Sigmoid colon (tissue), 7 donors: Measurements from ENCODE around the gene ALPK3. TPM values are rescaled to one million over a fixed set of nuclear protein-coding genes. Genes with fewer than 3 reads are reported as not detected.

ENCODE experiments used
- DNase-seq: peaks from one replicate; pipeline ENCODE4 v3.0.0-alpha.2; 2019
- H3K27ac ChIP-seq, 4 donors: fragments of 200-600 bp; sonication (generic); one replicate each; pipeline ENCODE4 v1.5.1; 2016 to 2019; ENCODE audit warnings: mild to moderate bottlenecking in 1 of 4
- H3K27me3 ChIP-seq, 3 donors: fragments of 200-600 bp; sonication (generic); one replicate each; pipeline ENCODE4 v1.5.1; 2019; ENCODE audit warnings: mild to moderate bottlenecking in 1 of 3
- H3K36me3 ChIP-seq, 4 donors: fragments of 200-600 bp; sonication (generic); one replicate each; pipeline ENCODE4 v1.5.1; 2016 to 2019
- H3K4me1 ChIP-seq, 4 donors: fragments of 200-600 bp; sonication (generic); one replicate each; pipeline ENCODE4 v1.5.1; 2017 to 2019
- H3K4me3 ChIP-seq, 4 donors: fragments of 200-600 bp; sonication (generic); one replicate each; pipeline ENCODE4 v1.5.1; 2017 to 2019; ENCODE audit warnings: mild to moderate bottlenecking in 2 of 4, moderate library complexity in 1 of 4
- H3K9me3 ChIP-seq, 4 donors: fragments of 200-600 bp in 3 of 4; sonication (generic) in 3 of 4; one replicate each; pipeline versions ENCODE4 v1.5.1 to v1.6.1; 2013 to 2019
- EP300 ChIP-seq, 4 donors: sonication (generic); formaldehyde crosslinking; IDR thresholded peaks; one replicate each; pipeline ENCODE4 v1.6.1; 2017; ENCODE audit warnings: antibody characterized with exemption in 4 of 4
- POLR2A ChIP-seq, 2 donors: fragments of 450-650 bp; IDR thresholded peaks; one replicate each; pipeline ENCODE4 v1.6.1; 2016; ENCODE audit warnings: antibody characterized with exemption in 2 of 2, mild to moderate bottlenecking in 2 of 2, moderate library complexity in 2 of 2
- POLR2AphosphoS5 ChIP-seq, 4 donors: sonication (generic); formaldehyde crosslinking; IDR thresholded peaks; one replicate each; pipeline ENCODE4 v1.6.1; 2017; ENCODE audit warnings: antibody characterized with exemption in 4 of 4
- WGBS, 2 donors: extraction: QIAGEN DNeasy Blood & Tissue Kit; methylation state at CpG; one replicate each; pipeline ENCODE4 v1.1.7; 2013; 5-methylcytosine and 5-hydroxymethylcytosine counted together
- intact Hi-C: fragments of 100-400 bp; cut with DNase I; formaldehyde crosslinking; loops from one replicate; pipeline ENCODE4 v1.15.1; 2023
- polyA plus RNA-seq, 3 donors: library from polyadenylated mRNA; stranded (reverse); fragments of 200-250 nt; gene quantifications; one replicate each; pipeline ENCODE4 v1.2.3, GENCODE V29; 2013
- total RNA-seq, 4 donors: library from RNA; depleted of rRNA; stranded (reverse); fragments of >200 nt; gene quantifications; one replicate each; pipeline ENCODE4 v1.1.0, GENCODE V29; 2016
- TF ChIP-seq, protein P1 (sequence below), 4 experiments: fragments of 450-650 bp in 3 of 4; fragments of 200-600 bp in 1 of 4; IDR thresholded peaks; one replicate each; pipeline ENCODE4 v1.5.1; 2016 to 2019; ENCODE audit warnings: antibody characterized with exemption in 4 of 4, mild to moderate bottlenecking in 3 of 4, moderate library complexity in 2 of 4
- donor health status: healthy with polysubstance abuse.
- donor health status: Bipolar disorder and iron deficiency.
- donor health status: healthy.

Gene ALPK3
- total and polyA plus RNA-seq, 7 donors, result under 0.01 to 41.0 (median 3.9) TPM

DNA sequence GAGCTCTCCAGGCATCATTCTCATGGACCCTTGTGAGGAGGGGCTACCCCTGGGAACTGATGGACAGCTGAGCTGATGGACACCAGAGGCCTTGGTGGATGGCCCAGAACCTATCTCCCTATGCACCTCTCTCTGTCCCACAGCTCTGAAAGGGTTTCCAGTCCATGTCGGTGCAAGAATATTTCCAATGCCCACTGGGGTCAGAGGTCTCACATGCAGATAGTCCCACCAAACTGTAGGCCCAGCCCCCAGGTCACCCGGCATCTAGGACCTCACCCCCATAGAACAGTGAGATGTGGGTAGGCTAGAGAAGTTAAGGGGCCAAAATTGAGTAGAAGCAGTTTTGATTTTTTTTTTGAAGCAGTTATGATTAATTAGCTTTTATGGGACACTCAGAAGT is 2.6 kb downstream of the ALPK3 start:
- 90 to 95% methylated on average over 2 of the region's 2 CpGs for WGBS, 2 donors
- TF ChIP-seq POLR2A (IDR thresholded peaks at IDR 0.05) (no peak), EP300 (IDR thresholded peaks at IDR 0.05) (no peak), POLR2AphosphoS5 (IDR thresholded peaks at IDR 0.05) (no peak)
- TF ChIP-seq, protein P1, sequence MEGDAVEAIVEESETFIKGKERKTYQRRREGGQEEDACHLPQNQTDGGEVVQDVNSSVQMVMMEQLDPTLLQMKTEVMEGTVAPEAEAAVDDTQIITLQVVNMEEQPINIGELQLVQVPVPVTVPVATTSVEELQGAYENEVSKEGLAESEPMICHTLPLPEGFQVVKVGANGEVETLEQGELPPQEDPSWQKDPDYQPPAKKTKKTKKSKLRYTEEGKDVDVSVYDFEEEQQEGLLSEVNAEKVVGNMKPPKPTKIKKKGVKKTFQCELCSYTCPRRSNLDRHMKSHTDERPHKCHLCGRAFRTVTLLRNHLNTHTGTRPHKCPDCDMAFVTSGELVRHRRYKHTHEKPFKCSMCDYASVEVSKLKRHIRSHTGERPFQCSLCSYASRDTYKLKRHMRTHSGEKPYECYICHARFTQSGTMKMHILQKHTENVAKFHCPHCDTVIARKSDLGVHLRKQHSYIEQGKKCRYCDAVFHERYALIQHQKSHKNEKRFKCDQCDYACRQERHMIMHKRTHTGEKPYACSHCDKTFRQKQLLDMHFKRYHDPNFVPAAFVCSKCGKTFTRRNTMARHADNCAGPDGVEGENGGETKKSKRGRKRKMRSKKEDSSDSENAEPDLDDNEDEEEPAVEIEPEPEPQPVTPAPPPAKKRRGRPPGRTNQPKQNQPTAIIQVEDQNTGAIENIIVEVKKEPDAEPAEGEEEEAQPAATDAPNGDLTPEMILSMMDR (IDR thresholded peaks at IDR 0.05), result no peak
- no peaks in the 10 kb centered on the region for H3K9me3 ChIP-seq
- intact Hi-C loops, result loop anchor here (5.0 kb wide), 1 partner anchor 167 kb away; the partner anchor contains the start of gene WDR73
- no peak for DNase-seq
- H3K4me3 ChIP-seq, result no peak overlapping the region
- no peaks in the 10 kb centered on the region for H3K27me3 ChIP-seq
- peak overlapping the region in 3 of 4 donors; percentile 76 to 94 (median 92) for H3K27ac ChIP-seq
- no peaks in the 10 kb centered on the region for H3K36me3 ChIP-seq
- peaks cover 0 to 80% (median 68%) of the 10 kb centered on the region in 4 donors for H3K4me1 ChIP-seq

DNA sequence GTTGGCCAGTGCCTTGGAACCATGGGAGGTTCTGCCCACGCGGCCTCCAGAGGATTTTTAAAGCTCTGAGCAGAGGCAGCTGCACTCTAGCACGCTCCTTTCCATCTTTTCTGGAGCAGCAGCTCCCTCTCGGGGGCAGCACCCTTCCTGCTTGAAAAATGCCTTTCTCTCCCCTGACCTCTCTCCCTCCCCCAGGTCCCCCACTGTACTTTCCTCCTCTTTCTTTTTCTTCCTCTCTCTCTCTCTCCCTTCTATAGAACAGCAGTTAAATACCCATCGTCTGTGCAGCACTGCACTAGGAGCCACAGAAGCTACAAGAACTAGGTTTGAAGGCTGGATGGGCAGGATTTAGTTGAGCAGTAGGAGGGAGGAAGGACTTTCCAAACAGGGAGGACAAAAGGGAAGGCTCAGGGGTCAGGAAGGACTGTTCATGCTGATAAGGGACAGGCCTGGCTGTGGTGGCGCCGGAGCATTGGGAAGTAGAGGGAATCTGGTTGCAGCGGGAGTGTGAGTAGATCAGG is 4.4 kb downstream of the ALPK3 start:
- intact Hi-C loops, result no loop called here
- H3K27ac ChIP-seq, result peak overlapping the region in 3 of 4 donors; percentile 55 to 94 (median 68)

DNA sequence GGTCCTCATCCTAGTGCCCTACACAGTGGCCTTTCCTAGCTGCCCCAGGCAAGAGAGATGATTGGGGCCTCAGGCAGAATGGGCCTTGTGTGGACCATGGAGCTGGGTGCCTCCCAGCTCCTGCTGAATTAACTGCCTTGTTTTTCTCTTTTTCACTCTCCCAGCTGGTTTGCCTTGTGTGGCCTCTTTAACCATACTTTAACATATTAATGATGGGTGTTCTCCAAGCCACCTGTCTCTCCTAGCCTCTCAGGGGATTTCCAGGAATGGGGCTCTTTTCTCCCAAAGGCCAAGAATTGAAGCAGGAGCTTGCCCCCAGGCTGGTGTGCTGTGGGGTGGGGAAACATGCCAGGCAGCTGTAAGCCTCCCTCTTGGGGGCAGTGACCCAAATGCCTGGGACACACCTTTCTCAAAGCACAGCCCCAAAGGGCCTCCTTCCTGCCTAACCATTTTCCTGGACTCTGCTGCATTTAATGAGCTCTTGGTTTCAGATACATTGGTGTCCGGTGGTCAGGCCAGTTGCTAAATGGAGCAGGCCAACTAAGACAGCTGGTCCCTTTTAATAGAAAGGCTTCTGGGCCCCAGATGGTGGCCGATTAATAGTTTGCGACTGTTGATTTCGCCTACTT is 5.6 kb downstream of the ALPK3 start:
- peaks cover 0 to 88% (median 65%) of the 10 kb centered on the region in 4 donors for H3K4me1 ChIP-seq
- TF ChIP-seq POLR2AphosphoS5 (IDR thresholded peaks at IDR 0.05) (no peak), EP300 (IDR thresholded peaks at IDR 0.05) (no peak), POLR2A (IDR thresholded peaks at IDR 0.05) (no peak)
- TF ChIP-seq, protein P1 (IDR thresholded peaks at IDR 0.05), result no peak
- H3K36me3 ChIP-seq, result peaks cover 0 to 3% (median 0%) of the 10 kb centered on the region in 4 donors
- H3K27ac ChIP-seq, result peak overlapping the region in 3 of 4 donors; percentile 55 to 94 (median 68)
- no peaks in the 10 kb centered on the region for H3K27me3 ChIP-seq
- no peaks in the 10 kb centered on the region for H3K9me3 ChIP-seq
- intact Hi-C loops, result no loop called here
- H3K4me3 ChIP-seq, result no peak overlapping the region
- 86 to 88% methylated on average over 4 of the region's 4 CpGs for WGBS, 2 donors
- peak; percentile 74 for DNase-seq

More for the DNA sequence above, 4.4 kb downstream of the ALPK3 start:
- peak in 3 of 4 donors; percentile 5 to 39 (median 30) for TF ChIP-seq POLR2AphosphoS5 (IDR thresholded peaks at IDR 0.05)
- TF ChIP-seq EP300 (IDR thresholded peaks at IDR 0.05), result no peak
- TF ChIP-seq, protein P1 (IDR thresholded peaks at IDR 0.05), result no peak
- no peak for TF ChIP-seq POLR2A (IDR thresholded peaks at IDR 0.05)
- H3K36me3 ChIP-seq, result no peaks in the 10 kb centered on the region
- H3K27me3 ChIP-seq, result no peaks in the 10 kb centered on the region
- 75 to 83% methylated on average over 8 of the region's 8 CpGs for WGBS, 2 donors
- H3K4me1 ChIP-seq, result peaks cover 0 to 94% (median 68%) of the 10 kb centered on the region in 4 donors
- no peak for DNase-seq
- no peak overlapping the region for H3K4me3 ChIP-seq
- H3K9me3 ChIP-seq, result no peaks in the 10 kb centered on the region

DNA sequence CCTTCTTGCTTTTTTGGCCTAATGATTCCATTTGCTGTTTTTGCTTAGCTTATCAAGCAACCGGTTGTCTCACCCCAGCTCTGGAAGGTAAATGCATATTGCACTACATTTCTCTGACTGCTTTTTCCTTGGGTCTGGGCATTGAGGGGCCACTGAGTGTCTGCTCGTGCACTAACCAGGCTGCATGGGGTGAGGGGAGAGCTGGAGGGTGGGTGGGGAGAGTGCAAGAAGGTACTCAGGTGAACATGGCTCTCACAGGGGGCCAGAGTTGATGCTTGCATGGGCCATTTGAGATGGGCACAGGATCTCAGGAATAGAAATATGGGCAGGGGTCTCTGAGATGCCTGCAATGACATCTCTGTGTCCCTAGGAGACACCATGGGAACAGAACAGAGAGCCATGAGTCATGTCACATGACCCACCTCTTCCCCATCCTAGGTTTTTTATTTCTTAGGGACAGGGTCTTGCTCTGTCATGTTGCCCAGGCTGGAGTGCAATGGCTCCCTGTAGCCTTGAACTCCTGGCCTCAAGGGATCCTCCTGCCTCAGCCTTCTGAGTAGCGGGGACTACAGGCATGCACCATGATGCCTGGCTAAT is 6.2 kb downstream of the ALPK3 start:
- no peak for DNase-seq
- Histone ChIP-seq H3K9me3 (no peaks in the 10 kb centered on the region), H3K4me3 (no peak overlapping the region), H3K36me3 (peaks cover 0 to 3% (median 0%) of the 10 kb centered on the region in 4 donors), H3K27ac (peak overlapping the region in 3 of 4 donors; percentile 55 to 94 (median 68)), H3K4me1 (peaks cover 0 to 86% (median 62%) of the 10 kb centered on the region in 4 donors), H3K27me3 (no peaks in the 10 kb centered on the region)
- WGBS, 2 donors, result 88 to 93% methylated on average over 3 of the region's 3 CpGs
- TF ChIP-seq, protein P1 (IDR thresholded peaks at IDR 0.05), result no peak
- TF ChIP-seq POLR2AphosphoS5 (IDR thresholded peaks at IDR 0.05), result no peak
- no peak for TF ChIP-seq POLR2A (IDR thresholded peaks at IDR 0.05)
- no peak for TF ChIP-seq EP300 (IDR thresholded peaks at IDR 0.05)
- intact Hi-C loops, result no loop called here
